Activated CD8-positive, alpha-beta memory T cell treated with anti-CD3 and anti-CD28 coated beads, Interleukin-2, amount 50 U/mL, for 48 hours (primary cell): Measurements from ENCODE around the gene PXDN.

Experiments
- DNase-seq: peaks from one replicate; pipeline ENCODE4 v3.0.0-alpha.2; 2020

PXDN gene

GRCh38 chr2:1606421-1607235 is 137.7 kb downstream of the PXDN start:
- no peak for DNase-seq

- DNase-seq, result no peak
Observed at GRCh38 chr2:1606046-1606400, 138.3 kb downstream of the PXDN start.

- DNase-seq, result no peak
Observed at GRCh38 chr2:1605102-1606045, 138.9 kb downstream of the PXDN start.

GRCh38 chr2:1603521-1603920 is 140.8 kb downstream of the PXDN start:
- DNase-seq, result no peak

- no peak for DNase-seq
Observed at GRCh38 chr2:1603059-1603458, 141.3 kb downstream of the PXDN start.

GRCh38 chr2:1602278-1603010 is 141.9 kb downstream of the PXDN start:
- DNase-seq, result no peak

GRCh38 chr2:1601471-1602277 is 142.6 kb downstream of the PXDN start:
- DNase-seq, result no peak

- no peak for DNase-seq
Observed at GRCh38 chr2:1601067-1601412, 143.3 kb downstream of the PXDN start.

- no peak for DNase-seq
Observed at GRCh38 chr2:1600191-1601066, 143.9 kb downstream of the PXDN start.

- DNase-seq, result no peak
Observed at GRCh38 chr2:1599301-1600085, 144.8 kb downstream of the PXDN start.

GRCh38 chr2:1598800-1599199 is 145.5 kb downstream of the PXDN start:
- no peak for DNase-seq

GRCh38 chr2:1598041-1598710 is 146.1 kb downstream of the PXDN start:
- DNase-seq, result no peak

GRCh38 chr2:1595274-1595673 is 149.0 kb downstream of the PXDN start:
- no peak for DNase-seq

- DNase-seq, result no peak
Observed at GRCh38 chr2:1594373-1595171, 149.7 kb downstream of the PXDN start.

GRCh38 chr2:1594123-1594372 is 150.3 kb downstream of the PXDN start:
- DNase-seq, result no peak

- DNase-seq, result no peak
Observed at GRCh38 chr2:1593371-1594122, 150.8 kb downstream of the PXDN start.

GRCh38 chr2:1591978-1592907 is 152.1 kb downstream of the PXDN start:
- DNase-seq, result no peak

GRCh38 chr2:1591461-1591770 is 152.9 kb downstream of the PXDN start:
- DNase-seq, result no peak
